Activated T-cell treated with anti-CD3 and anti-CD28 coated beads for 24 hours (primary cell): ENCODE measurements around the gene LPAR3.
A peak's percentile ranks its signal among the peaks of the same experiment; 100 is the strongest.
"Not testable (repeated sequence)": the region's sequence is repeated elsewhere in the genome, so short reads cannot be mapped to it uniquely, and the experiment has no call there.

ENCODE experiments used
- DNase-seq: peaks from one replicate; pipeline ENCODE4 v3.0.0-alpha.2; 2020; ENCODE audit warnings: low read depth

LPAR3 gene

DNA sequence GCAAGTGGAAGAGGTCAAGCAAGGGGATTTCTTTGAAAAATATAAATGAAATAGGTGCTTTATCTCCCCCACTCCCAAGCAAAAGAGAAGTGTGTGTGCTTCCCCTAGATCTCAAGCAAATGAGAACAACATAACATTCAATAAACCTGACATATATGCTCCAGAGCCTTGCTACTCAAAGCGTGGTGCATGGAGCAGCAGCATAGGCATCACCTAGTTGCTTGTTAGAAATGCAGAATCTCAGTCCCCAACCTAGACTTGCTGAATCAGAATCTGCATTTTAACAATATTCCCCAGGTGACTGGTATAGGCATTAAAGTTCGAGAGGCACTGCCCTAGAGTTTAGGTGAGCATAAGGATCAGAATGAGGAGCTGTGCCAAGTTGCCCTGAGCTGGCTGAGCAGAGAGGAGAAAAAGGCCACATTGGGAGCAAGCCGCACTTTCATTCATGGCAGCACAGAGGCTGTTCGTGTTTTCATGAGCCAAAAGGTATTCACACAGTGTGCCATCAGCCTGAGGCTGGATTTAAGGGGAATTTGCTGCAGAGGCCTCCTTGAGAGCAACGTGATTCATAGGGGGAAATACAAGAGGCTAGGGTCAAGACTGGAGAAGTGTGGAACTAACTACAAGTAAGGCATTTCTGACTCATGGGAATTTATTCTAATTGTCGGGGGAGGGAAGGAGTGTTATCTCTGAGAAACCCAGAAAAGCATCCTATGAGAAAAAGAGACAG is 14.3 kb upstream of the LPAR3 start:
- DNase-seq: no peak

- not testable (repeated sequence) for DNase-seq
Measured at GRCh38 chr1:84902727-84903126, 9.7 kb upstream of the LPAR3 start.

DNA sequence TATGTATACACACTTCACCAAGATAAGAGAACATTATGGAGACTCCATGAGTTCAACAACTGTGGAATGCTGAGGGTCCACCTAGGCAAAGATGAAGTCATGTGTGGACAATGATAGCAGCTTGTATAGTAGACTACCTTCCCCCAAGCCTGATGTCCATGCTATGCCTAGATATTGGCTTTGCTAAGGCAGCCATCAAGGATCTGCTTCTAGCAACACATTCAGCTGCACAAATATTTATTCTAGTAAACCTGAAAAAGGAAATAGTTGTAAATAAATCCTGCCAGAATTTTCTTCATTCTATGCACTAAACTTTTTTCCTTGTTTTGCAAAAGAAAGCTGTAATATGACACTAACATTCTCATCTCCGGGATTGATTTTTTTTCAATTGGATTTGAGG is 7.0 kb upstream of the LPAR3 start:
- no peak for DNase-seq

- no peak for DNase-seq
Measured at GRCh38 chr1:84896279-84896678, 3.3 kb upstream of the LPAR3 start.

- no peak for DNase-seq
Measured at GRCh38 chr1:84890566-84890965, 2.4 kb downstream of the LPAR3 start.

GRCh38 chr1:84889437-84889836 is 3.6 kb downstream of the LPAR3 start:
- DNase-seq: no peak

DNA sequence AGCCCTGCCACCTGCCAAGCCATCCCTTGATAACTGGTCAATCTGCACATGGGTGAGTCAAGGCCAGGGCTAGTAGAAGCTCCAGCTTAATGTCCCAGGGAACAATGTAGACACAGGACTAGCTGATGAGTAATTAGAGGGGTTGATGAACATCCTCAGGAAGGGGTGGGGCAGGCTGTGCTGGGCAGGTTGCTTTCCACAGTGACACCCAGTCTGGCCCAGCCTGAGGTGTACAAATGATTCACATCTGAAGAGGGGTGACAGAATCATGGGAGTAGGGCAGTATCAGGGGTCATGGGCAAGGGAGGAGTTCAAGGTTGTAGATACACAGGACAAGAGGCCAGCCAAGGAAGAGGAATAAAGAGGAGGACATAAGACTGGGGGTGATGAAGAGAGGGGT is 4.3 kb downstream of the LPAR3 start:
- DNase-seq: no peak

GRCh38 chr1:84887261-84887934 is 5.6 kb downstream of the LPAR3 start:
- DNase-seq: no peak

GRCh38 chr1:84885469-84885868 is 7.5 kb downstream of the LPAR3 start:
- no peak for DNase-seq

DNA sequence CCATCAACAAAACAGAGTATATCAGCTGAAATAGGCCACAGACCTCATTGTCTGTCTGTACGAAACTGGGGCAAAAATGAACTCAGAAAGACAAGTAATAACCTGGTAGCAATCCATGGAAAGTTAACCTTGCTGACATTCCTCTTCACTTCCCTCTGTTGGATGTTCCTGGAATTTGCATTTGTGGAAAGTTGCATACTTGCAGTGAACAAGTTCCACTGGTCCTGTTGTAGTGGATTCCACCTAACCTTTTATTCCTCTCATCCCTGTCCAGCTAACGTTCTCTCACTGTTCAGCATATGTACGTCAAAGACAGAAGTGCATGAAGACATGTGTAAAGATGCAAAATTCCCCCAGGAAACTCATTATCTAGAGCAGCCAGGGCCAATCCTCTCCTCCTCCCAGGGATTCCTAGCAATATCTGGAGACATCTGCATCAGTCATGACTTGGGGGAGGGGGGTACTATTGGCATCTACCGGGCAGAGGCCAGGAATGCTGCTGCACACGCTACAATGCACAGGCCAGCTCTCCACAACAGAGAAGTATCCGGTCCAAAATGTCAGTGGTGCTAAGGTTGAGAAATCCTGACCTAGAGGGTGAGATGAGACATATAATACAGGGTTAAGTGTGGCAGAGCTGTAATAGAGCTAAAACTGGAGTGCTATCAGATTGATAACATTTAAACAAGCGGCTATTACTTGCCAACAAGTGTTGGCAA is 8.2 kb downstream of the LPAR3 start:
- DNase-seq: no peak

DNA sequence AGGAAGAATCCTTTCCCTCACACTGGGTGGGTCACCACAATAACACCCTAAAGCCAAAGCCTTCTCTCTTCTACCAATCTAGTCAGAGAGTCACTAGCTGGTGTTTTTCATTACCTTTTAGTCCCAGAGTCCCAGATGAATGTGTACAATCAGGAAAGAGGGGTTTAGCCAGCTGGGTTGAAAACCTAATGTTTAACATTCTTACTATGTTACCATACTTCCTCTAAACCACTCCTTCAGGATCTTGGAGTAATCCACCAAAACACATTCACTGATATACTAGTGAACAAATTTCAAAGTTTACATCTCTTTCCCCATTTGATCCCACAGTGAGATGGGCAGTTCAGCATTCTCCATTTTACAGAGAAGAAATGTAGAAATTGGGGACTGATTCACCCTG is 9.7 kb downstream of the LPAR3 start:
- DNase-seq: no peak

- DNase-seq: no peak
Measured at GRCh38 chr1:84877592-84877991, 15.4 kb downstream of the LPAR3 start.

DNA sequence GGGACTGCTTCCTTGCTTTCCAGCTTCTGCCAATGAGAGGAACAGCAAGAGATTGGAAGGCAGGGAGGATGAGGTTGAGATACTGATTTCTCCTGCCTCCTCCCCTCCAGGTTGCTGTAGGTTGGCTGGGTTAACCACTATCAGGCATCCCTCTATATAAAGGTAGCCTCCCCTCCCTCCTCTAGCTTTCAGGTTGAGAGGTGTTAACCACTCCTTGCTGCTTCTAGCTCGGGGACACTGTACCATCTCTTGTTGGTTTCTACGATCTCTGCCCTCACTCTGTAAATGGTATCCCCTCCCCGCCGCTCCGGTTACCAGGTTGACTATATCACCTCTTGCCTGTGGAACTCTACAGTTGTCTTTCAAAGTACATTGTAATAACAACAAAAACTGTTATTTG is 16.7 kb downstream of the LPAR3 start:
- no peak for DNase-seq

- DNase-seq: no peak
Measured at GRCh38 chr1:84873366-84873765, 19.6 kb downstream of the LPAR3 start.

DNA sequence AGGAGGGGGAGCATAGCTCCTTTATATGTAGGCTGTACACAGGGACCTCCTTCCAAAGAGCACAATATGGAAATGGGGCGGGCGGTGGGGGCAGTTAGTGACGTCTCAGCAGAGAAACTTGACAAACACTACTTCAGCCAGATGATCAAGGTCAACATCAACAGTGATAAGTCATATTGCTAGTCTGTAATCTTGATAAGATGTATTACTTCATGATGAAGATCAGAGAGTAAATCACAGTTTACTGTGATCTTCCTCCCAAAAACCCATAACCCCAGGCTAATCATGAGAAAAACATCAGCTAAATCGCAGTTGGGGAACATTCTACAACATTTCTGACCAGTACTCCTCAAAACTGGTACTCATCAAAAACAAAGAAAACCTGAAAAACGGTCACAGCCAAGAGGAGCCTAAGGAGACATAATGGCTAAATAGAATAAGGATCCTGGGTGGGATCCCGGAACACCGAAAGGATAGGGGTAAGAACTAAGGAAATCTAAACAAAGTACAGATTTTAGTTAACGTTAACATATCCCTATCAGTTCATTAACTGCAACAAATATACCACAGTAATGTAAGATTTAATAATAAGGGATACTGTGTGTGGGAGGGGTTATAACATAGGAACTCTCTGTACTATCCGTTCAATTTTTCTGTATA is 20.2 kb downstream of the LPAR3 start:
- no peak for DNase-seq

- no peak for DNase-seq
Measured at GRCh38 chr1:84871181-84871580, 21.8 kb downstream of the LPAR3 start.

DNA sequence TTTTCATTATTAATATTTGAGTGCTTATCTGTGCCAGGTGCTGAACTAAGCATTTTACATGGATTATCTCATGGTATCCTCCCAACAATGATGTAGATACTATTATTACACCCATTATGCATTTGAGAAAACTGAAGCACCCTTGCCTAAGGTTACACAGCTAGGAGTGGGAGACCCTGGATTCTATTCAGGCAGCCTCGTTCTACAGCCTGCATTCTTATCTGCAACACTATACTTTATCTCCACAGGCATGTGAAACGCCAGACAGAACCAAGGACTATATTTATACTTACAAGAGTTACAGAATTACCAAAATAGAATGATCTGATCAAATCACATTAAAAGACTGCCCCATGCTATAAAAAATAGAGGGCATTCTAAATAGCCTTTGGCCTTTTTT is 22.4 kb downstream of the LPAR3 start:
- DNase-seq: no peak

DNA sequence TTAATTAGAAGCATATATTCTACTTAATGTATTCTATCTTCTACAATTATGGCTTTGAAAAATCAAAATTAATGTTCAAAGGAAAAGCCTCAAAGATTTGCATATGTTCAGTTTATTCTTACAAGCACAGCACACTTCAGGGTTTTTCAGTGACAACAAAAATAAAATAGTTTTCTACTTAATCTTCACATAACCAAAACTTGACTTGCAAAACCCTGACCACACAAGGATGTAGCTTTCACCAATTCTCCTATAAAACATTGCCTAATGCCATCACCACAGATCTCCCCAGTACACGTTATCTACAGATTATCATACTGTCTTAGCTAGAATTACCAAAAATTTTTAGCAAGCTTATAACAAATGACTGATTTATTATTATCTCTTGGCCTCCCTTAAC is 23.3 kb downstream of the LPAR3 start:
- no peak for DNase-seq

GRCh38 chr1:84862810-84863251 is 30.2 kb downstream of the LPAR3 start:
- peak; percentile 39 for DNase-seq

- no peak for DNase-seq
Measured at GRCh38 chr1:84861988-84862644, 30.9 kb downstream of the LPAR3 start.

- no peak for DNase-seq
Measured at GRCh38 chr1:84861516-84861915, 31.5 kb downstream of the LPAR3 start.

DNA sequence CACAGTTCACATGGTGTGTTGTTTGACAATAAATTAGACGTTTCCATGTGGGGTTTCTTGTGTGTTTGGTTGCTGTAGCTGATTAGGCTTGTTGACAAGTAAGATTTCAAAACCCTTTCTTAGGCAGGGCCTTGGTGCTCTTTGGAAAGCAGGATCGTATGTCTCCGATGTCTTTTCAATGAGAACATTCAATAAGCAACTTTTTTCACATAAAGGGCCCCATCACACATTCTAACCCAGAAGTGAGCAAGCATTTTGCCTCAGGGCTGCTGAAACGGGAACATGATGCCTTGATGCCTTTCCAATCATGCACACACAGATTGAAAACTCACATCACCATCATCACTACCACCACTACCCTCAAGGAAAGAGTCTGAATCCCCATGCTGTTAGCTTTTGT is 33.1 kb downstream of the LPAR3 start:
- DNase-seq: no peak
